CD14-positive monocyte (primary cell): ENCODE results near the gene HARS2. TPM values are rescaled to one million over a fixed set of nuclear protein-coding genes. Genes with fewer than 3 reads are reported as not detected.
"Not testable (repeated sequence)": the region's sequence is repeated elsewhere in the genome, so short reads cannot be mapped to it uniquely, and the experiment has no call there.

Experiments
- DNase-seq, 3 donors: peaks; one replicate each; pipeline ENCODE4 v3.0.0-alpha.2; 2011 to 2022
- H2AFZ ChIP-seq: 2 replicates; pipeline ENCODE4 v1.6.0; 2012; ENCODE audit warnings: mild to moderate bottlenecking, low read depth, low read length, inconsistent platforms; ENCODE audit not compliant: insufficient read depth, poor library complexity, severe bottlenecking
- H3K27ac ChIP-seq, 2 donors: 1 replicate in 1 of 2; 2 replicates in 1 of 2; pipeline ENCODE4 v1.5.1; 2012 to 2013; ENCODE audit warnings: low read length in 2 of 2, control low read depth in 1 of 2, inconsistent platforms in 1 of 2, low read depth in 1 of 2, mild to moderate bottlenecking in 1 of 2
- H3K27me3 ChIP-seq, 2 donors: one replicate each; pipeline versions ENCODE4 v1.6.0 to v1.6.1; 2011 to 2013; ENCODE audit warnings: low read length in 2 of 2; ENCODE audit not compliant: control insufficient read depth in 2 of 2, insufficient read depth in 2 of 2
- H3K36me3 ChIP-seq, 2 donors: replicated peaks in 1 of 2; 1 replicate in 1 of 2; 2 replicates in 1 of 2; pipeline versions ENCODE4 v1.5.1 to v1.6.1; 2012 to 2013; ENCODE audit warnings: low read length in 2 of 2, control low read depth in 1 of 2, inconsistent platforms in 1 of 2, mild to moderate bottlenecking in 1 of 2; ENCODE audit not compliant: insufficient read depth in 2 of 2, control insufficient read depth in 1 of 2
- H3K4me1 ChIP-seq, 2 donors: 1 replicate in 1 of 2; 2 replicates in 1 of 2; pipeline versions ENCODE4 v1.5.1 to v1.6.1; 2012 to 2013; ENCODE audit warnings: low read length in 2 of 2, control low read depth in 1 of 2, inconsistent platforms in 1 of 2, mild to moderate bottlenecking in 1 of 2, moderate library complexity in 1 of 2; ENCODE audit not compliant: insufficient read depth in 2 of 2, control insufficient read depth in 1 of 2
- H3K4me2 ChIP-seq: replicated peaks from 2 replicates; pipeline ENCODE3; 2012; ENCODE audit warnings: low read length, moderate library complexity, mild to moderate bottlenecking; ENCODE audit not compliant: poor library complexity, severe bottlenecking; ENCODE audit errors: extremely low read depth
- H3K4me3 ChIP-seq, 3 experiments: fragments of 200-600 bp in 1 of 3; sonication (generic) in 1 of 3; replicated peaks in 1 of 3; 1 replicate in 2 of 3; 2 replicates in 1 of 3; pipeline ENCODE4 v1.5.1; 2011 to 2013; ENCODE audit warnings: low read length in 3 of 3, mild to moderate bottlenecking in 3 of 3, control low read depth in 2 of 3, low read depth in 2 of 3, inconsistent platforms in 1 of 3, moderate library complexity in 1 of 3
- H3K79me2 ChIP-seq: 2 replicates; pipeline ENCODE4 v1.6.0; 2012; ENCODE audit warnings: mild to moderate bottlenecking, control low read depth, inconsistent platforms, low read length, moderate library complexity; ENCODE audit not compliant: insufficient read depth
- H3K9ac ChIP-seq: 2 replicates; pipeline ENCODE4 v1.6.0; 2017; ENCODE audit warnings: low read length, mild to moderate bottlenecking; ENCODE audit not compliant: insufficient read depth, poor library complexity, severe bottlenecking
- H3K9me3 ChIP-seq, 2 donors: replicated peaks in 1 of 2; 1 replicate in 1 of 2; 2 replicates in 1 of 2; pipeline versions ENCODE4 v1.5.1 to v1.6.1; 2012 to 2013; ENCODE audit warnings: low read length in 2 of 2, control low read depth in 1 of 2; ENCODE audit not compliant: control insufficient read depth in 1 of 2, insufficient read depth in 1 of 2
- H4K20me1 ChIP-seq: 2 replicates; pipeline ENCODE4 v1.6.0; 2012; ENCODE audit warnings: mild to moderate bottlenecking, low read length, control low read depth, moderate library complexity; ENCODE audit not compliant: insufficient read depth
- H3K27ac Mint-ChIP-seq, 7 donors: one replicate each; pipeline ENCODE4 v1.8.0; 2020; ENCODE audit warnings: mild to moderate bottlenecking in 7 of 7, mixed read lengths in 7 of 7, moderate library complexity in 6 of 7, inconsistent platforms in 2 of 7
- H3K27me3 Mint-ChIP-seq, 3 donors: one replicate each; pipeline ENCODE4 v1.8.0; 2021 to 2022; ENCODE audit warnings: low read depth in 3 of 3, mild to moderate bottlenecking in 3 of 3, mixed read lengths in 3 of 3, moderate library complexity in 3 of 3, inconsistent platforms in 1 of 3
- H3K36me3 Mint-ChIP-seq, 2 donors: one replicate each; pipeline ENCODE4 v1.8.0; 2020; ENCODE audit warnings: mixed read lengths in 2 of 2, inconsistent platforms in 1 of 2, mild to moderate bottlenecking in 1 of 2
- H3K4me1 Mint-ChIP-seq: one replicate; pipeline ENCODE4 v1.8.0; 2020; ENCODE audit warnings: mild to moderate bottlenecking, mixed read lengths
- H3K4me3 Mint-ChIP-seq, 2 donors: one replicate each; pipeline ENCODE4 v1.8.0; 2020; ENCODE audit warnings: mild to moderate bottlenecking in 2 of 2, mixed read lengths in 2 of 2, moderate library complexity in 1 of 2
- H3K9me3 Mint-ChIP-seq, 7 donors: one replicate each; pipeline ENCODE4 v1.8.0; 2020 to 2022; ENCODE audit warnings: mixed read lengths in 7 of 7, mild to moderate bottlenecking in 6 of 7, moderate library complexity in 6 of 7, inconsistent platforms in 2 of 7
- CTCF ChIP-seq: fragments of 200-600 bp; IDR thresholded peaks from one replicate; pipeline ENCODE4 v1.8.0; 2022; ENCODE audit warnings: antibody characterized with exemption, mild to moderate bottlenecking
- WGBS: methylation state at CpG from one replicate; pipeline ENCODE4 v1.1.5; 2013; ENCODE audit warnings: missing lambda C conversion rate; ENCODE audit not compliant: insufficient coverage; 5-methylcytosine and 5-hydroxymethylcytosine counted together
- intact Hi-C, 2 donors: fragments of 100-400 bp; cut with micrococcal nuclease; formaldehyde crosslinking; loops; one replicate each; pipeline versions ENCODE4 v1.15.0 to v1.15.1; 2023
- polyA plus RNA-seq, 3 donors: library from polyadenylated mRNA; depleted of rRNA in 1 of 3; unstranded in 2 of 3; stranded (reverse) in 1 of 3; fragments of 300-500 nt in 2 of 3; fragments of >200 nt in 1 of 3; fragmentation: Illumina TruSeq in 2 of 3; gene quantifications; 1 replicate in 2 of 3; 2 replicates in 1 of 3; pipeline ENCODE4 v1.2.3, GENCODE V29; 2012 to 2021

Gene HARS2
- polyA plus RNA-seq, 3 donors: 6.4 to 26.1 (median 8.3) TPM

- peaks cover 17 to 23% of the 10 kb centered on the region in 2 donors for H3K4me1 ChIP-seq
- H3K4me3 Mint-ChIP-seq: peak overlapping the region; percentile 98 to 99
- peaks cover 15% of the 10 kb centered on the region for H3K4me1 Mint-ChIP-seq
- H3K36me3 Mint-ChIP-seq: peaks cover 57 to 77% of the 10 kb centered on the region in 2 donors
- no peaks in the 10 kb centered on the region for H3K9me3 Mint-ChIP-seq
- peak overlapping the region; percentile 79 to 95 for H3K27ac ChIP-seq
- H3K27ac Mint-ChIP-seq: peak overlapping the region; percentile 96 to 100 (median 99)
- peak overlapping the region; percentile 65 to 94 (median 70) for H3K4me3 ChIP-seq
- H3K9me3 ChIP-seq: no peaks in the 10 kb centered on the region
- H3K79me2 ChIP-seq: peaks cover 63% of the 10 kb centered on the region
- peak overlapping the region; percentile 97 for H3K4me2 ChIP-seq
- H2AFZ ChIP-seq: peak overlapping the region; percentile 90
- H3K36me3 ChIP-seq: peaks cover 55 to 67% of the 10 kb centered on the region in 2 donors
- WGBS: 1% methylated on average over 24 of the region's 27 CpGs
- H3K27me3 ChIP-seq: no peaks in the 10 kb centered on the region
- no peak for TF ChIP-seq CTCF
- DNase-seq: no peak
- H3K27me3 Mint-ChIP-seq: peaks cover 0 to 3% (median under 1%) of the 10 kb centered on the region in 3 donors
- H3K9ac ChIP-seq: peak overlapping the region; percentile 84
- H4K20me1 ChIP-seq: peaks cover 26% of the 10 kb centered on the region
- intact Hi-C loops: loop anchor here (5.0 to 10.0 kb wide), 5 partner anchors 50 to 245 kb away; partner anchors contain the start of genes ANKHD1 (in 1 of the 2), APBB3 (in 1 of the 2), SLC35A4 (in 1 of the 2) and ZMAT2 (in 1 of the 2)
Measured at GRCh38 chr5:140647042-140647419, 44.2 kb upstream of the HARS2 start.

- H3K79me2 ChIP-seq: peaks cover 3% of the 10 kb centered on the region
- intact Hi-C loops: no loop called here
- WGBS: 98% methylated on average over 16 of the region's 17 CpGs
- H3K9ac ChIP-seq: no peak overlapping the region
- no peaks in the 10 kb centered on the region for H3K9me3 Mint-ChIP-seq
- no peak overlapping the region for H3K4me3 Mint-ChIP-seq
- H4K20me1 ChIP-seq: no peaks in the 10 kb centered on the region
- no peak for TF ChIP-seq CTCF
- peak overlapping the region in 1 of 7 donors; percentile 68 for H3K27ac Mint-ChIP-seq
- no peaks in the 10 kb centered on the region for H3K27me3 ChIP-seq
- no peak overlapping the region for H2AFZ ChIP-seq
- H3K36me3 ChIP-seq: peaks cover 87 to 96% of the 10 kb centered on the region in 2 donors
- peaks cover 12% of the 10 kb centered on the region for H3K4me1 Mint-ChIP-seq
- no peaks in the 10 kb centered on the region for H3K27me3 Mint-ChIP-seq
- peaks cover 84 to 94% of the 10 kb centered on the region in 2 donors for H3K36me3 Mint-ChIP-seq
- H3K27ac ChIP-seq: no peak overlapping the region
- no peak for DNase-seq
- H3K9me3 ChIP-seq: no peaks in the 10 kb centered on the region
- no peak overlapping the region for H3K4me3 ChIP-seq
- no peak overlapping the region for H3K4me2 ChIP-seq
- H3K4me1 ChIP-seq: peaks cover 8% of the 10 kb centered on the region in 2 donors
Measured at GRCh38 chr5:140658870-140659269, 32.4 kb upstream of the HARS2 start.

GRCh38 chr5:140660371-140660770, 30.9 kb upstream of the HARS2 start:
- intact Hi-C loops: not testable (repeated sequence)
- peaks cover 72 to 81% of the 10 kb centered on the region in 2 donors for H3K36me3 ChIP-seq

More at GRCh38 chr5:140660371-140660770, 30.9 kb upstream of the HARS2 start:
- H3K27me3 ChIP-seq, H3K27me3 Mint-ChIP-seq, H4K20me1 ChIP-seq, H3K4me3 Mint-ChIP-seq, DNase-seq, H3K9me3 ChIP-seq, H3K9me3 Mint-ChIP-seq, H2AFZ ChIP-seq, H3K4me2 ChIP-seq, H3K79me2 ChIP-seq, H3K4me3 ChIP-seq, H3K9ac ChIP-seq, H3K27ac ChIP-seq: not testable (repeated sequence)
- Mint-ChIP-seq H3K36me3 (peaks cover 69 to 79% of the 10 kb centered on the region in 2 donors), H3K4me1 (peaks cover 13% of the 10 kb centered on the region), H3K27ac (peak overlapping the region in 1 of 7 donors; percentile 70)
- WGBS: 100% methylated on average over 1 of the region's 6 CpGs
- peaks cover 12 to 16% of the 10 kb centered on the region in 2 donors for H3K4me1 ChIP-seq
